Measurements from ENCODE around the gene SAP30. TPM values are rescaled to one million over a fixed set of nuclear protein-coding genes. Genes with fewer than 3 reads are reported as not detected.

The SAP30 gene, protein sequence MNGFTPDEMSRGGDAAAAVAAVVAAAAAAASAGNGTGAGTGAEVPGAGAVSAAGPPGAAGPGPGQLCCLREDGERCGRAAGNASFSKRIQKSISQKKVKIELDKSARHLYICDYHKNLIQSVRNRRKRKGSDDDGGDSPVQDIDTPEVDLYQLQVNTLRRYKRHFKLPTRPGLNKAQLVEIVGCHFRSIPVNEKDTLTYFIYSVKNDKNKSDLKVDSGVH
- total RNA-seq (2014; rRNA removed; shearing (Covaris generic)): 39.0 and 61.7 TPM in 2 replicates

DNA sequence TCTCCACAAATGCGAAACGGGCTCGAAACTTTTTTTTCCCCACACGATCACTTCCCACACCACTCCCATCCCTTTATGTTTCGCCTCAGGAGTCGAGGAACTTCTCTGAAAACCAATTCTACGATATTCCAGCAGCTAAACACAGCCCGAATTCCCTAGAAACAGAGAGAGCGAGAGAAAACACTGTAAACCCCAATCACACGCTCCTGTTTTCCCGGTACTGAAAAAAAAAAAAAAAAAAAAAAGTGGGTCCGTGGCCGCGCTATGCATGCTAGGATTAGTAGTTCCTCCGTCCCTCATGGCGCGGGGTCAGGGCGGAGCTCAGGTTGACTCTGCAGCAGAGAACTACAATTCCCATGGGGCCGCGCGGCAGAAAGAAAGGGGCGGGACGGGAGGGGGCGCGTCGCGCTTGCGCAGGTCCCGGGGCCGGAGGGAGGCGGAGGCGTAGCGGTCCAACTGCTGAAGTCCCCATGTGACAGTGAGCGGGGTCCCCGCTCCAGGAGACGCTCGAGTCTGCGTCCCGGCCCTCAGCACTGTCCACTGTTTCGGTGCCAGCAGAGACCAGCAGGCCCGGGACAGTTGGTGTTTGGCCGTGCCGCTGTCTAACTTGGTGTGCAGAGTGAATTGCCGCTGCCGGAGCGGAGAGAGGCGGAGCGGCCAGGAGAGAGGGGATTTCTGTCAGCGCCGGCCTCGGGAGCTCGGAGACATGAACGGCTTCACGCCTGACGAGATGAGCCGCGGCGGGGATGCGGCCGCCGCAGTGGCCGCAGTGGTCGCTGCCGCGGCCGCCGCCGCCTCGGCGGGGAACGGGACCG lies at the start of gene SAP30:
Gene SAP30, plus strand, starts transcription at position 478 of the 815 bp plus-strand sequence. Its CDS starts 229 bp downstream, at position 707.
- no peaks in the 10 kb centered on the region; the same call in 1 of the 2 replicates for H3K9me3 ChIP-seq (replicated peaks)

DNA sequence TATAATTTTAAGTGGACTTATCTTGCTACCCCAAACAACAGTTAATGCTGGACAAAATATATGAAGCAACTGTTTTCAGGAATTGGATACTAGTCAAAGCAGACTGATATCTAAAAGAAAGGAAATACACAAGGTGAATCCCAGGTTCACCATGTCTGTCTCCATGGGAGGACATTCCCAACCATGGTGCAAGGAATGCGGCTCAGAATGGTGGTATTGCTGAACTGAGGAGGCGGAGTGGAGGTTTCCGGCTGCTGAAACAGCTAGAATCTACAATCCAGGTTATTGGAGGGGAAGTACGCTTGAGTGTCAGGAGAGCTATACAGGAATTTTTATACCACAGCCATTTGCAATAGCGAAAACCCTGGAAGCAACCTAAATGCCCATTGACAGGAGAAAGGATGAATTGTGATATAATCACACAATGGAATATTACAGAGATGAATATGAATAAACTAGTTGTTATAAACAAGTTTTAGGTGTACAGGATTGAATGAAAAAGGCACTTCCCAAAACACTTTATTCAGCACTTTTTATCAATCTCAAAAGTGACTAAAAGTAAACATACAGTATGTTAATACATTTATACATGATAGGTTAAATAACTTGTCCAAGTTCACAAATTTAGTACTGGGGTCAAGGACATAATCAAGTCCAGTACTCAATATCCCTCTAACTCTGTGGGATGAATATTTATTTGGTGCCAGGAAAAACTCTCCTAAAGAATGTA lies 45.6 kb upstream of the SAP30 start:
- H3K4me3 ChIP-seq: no peak overlapping the region
- H3K4me1 ChIP-seq (replicated peaks): no peaks in the 10 kb centered on the region
- no peaks in the 10 kb centered on the region for H3K27me3 ChIP-seq (replicated peaks)
- no peak overlapping the region for H3K27ac ChIP-seq
- peaks cover 26% of the 10 kb centered on the region for H3K36me3 ChIP-seq
- H3K9me3 ChIP-seq (replicated peaks): no peaks in the 10 kb centered on the region
- DNase-seq (ENCODE audit: low read depth in 1 of 2, low spot score in 2 of 2): no peak

More for the DNA sequence above, at the start of gene SAP30:
- Histone ChIP-seq H3K27ac (peak within 1 kb of the TSS; percentile 82), H3K4me3 (peak within 1 kb of the TSS; percentile 86), H3K36me3 (peaks cover 10% of the 10 kb centered on the region), H3K27me3 (replicated peaks) (no peaks in the 10 kb centered on the region), H3K4me1 (replicated peaks) (peaks cover 13% of the 10 kb centered on the region)
- DNase-seq (ENCODE audit: low read depth in 1 of 2, low spot score in 2 of 2): peak; percentile 97 to 98

DNA sequence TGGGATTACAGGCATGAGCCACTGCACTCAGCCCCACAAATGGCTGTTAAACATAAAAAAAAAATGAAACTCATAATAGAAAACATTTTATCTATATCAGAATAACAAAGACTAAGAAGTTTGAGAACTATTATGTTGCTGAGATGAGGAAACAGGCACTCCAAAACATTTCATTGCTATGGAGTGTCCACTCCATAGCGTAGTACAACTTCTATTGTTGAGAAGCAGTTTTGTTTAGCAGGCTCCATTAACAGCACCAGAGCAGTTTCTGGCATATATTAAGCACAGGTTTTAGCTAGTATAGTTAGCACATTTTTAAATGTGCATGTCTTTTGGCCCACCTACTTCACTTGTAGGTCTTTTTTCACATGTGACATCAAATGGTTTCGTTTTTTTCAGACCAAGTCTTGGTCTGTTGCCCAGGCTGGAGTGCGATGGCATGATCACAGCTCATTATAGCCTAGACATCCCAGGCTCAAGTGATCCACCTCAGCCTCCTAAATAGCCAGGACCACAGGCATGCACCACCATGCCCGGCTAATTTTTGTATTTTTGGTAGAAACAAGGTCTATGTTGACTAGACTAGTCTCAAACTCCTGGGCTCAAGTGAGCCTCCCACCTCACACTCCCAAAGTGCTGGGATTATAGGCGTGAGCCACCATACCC lies 42.4 kb upstream of the SAP30 start:
- Histone ChIP-seq H3K4me1 (replicated peaks) (peaks cover 11% of the 10 kb centered on the region; the same call in 1 of the 2 replicates), H3K4me3 (no peak overlapping the region), H3K27me3 (replicated peaks) (no peaks in the 10 kb centered on the region), H3K27ac (no peak overlapping the region), H3K9me3 (replicated peaks) (no peaks in the 10 kb centered on the region), H3K36me3 (peaks cover 56% of the 10 kb centered on the region)
- no peak for DNase-seq (ENCODE audit: low read depth in 1 of 2, low spot score in 2 of 2)

DNA sequence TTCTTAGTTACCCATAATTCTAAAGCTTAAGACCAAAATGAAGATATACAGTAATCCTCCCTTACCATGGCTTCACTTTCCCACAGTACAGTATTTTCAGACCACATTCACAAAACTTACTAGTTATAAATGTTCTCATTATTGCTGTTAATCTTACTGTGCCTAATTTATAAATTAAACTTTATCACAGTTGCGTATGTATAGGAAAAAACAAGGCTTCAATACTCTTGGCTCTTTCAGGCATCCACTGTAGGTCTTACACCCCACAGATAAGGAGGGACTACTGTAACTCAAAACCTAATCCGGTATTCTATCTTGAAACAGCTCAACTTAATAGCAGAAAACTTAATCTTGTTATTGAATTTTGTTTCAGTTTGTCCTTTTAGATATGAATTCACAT lies 40.2 kb upstream of the SAP30 start:
- Histone ChIP-seq H3K27ac (no peak overlapping the region), H3K4me1 (replicated peaks) (peaks cover 12% of the 10 kb centered on the region), H3K27me3 (replicated peaks) (no peaks in the 10 kb centered on the region), H3K36me3 (peaks cover 63% of the 10 kb centered on the region), H3K4me3 (no peak overlapping the region), H3K9me3 (replicated peaks) (no peaks in the 10 kb centered on the region)
- no peak for DNase-seq (ENCODE audit: low read depth in 1 of 2, low spot score in 2 of 2)

DNA sequence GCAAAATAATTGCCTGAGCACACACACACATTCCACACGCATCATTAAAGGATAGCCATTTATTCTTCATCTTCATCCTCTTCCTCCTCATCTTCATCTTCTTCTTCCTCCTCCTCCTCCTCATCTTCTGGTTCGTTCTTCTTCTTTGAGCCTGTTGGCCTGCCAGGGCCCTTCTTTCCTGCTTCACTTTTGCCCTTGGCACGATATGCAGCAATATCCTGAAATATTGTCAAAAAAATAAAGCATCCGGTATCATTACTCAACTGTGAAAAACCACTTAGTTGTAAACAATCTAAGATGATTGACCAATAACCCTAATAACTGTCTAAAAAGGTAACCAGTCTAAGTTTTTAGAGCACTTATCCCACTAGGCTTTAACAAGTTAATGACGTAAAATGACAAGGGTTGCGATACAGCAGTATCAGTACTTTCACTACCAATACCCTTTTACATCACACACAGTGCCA lies 38.7 kb upstream of the SAP30 start:
- Histone ChIP-seq H3K27me3 (replicated peaks) (no peaks in the 10 kb centered on the region), H3K4me3 (peak overlapping the region; percentile 78)

DNA sequence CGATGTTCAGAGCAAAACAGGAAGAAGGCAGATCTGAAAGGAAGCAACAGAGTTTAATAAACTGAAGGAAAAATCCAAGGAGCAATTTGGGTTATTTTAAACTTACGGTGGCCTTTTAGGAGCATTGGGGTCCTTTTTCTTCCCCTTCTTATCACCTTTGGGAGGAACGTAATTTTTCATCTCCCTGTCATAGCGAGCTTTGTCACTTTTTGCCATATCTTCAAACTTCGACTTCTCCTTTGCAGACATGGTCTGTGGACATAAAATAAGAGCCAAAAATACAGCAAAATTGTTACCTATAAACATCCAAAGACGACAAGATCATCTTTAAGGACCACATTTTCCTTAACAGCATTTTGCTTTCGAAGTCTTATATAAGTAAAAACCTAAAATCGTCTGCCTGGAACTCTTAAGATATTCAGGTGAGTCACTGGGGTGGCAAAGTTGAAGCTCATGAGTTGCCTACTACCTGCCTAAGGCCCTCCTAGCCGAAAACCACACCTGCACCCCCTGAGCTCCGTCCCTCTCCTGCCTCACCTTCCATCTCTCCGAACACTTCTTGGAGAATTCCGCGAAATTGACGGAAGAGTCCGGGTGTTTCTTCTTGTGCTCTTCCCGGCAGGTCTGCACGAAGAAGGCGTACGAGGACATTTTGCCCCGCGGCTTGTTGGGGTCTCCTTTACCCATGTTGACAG lies 37.6 kb upstream of the SAP30 start:
- peak overlapping the region; percentile 98 for H3K27ac ChIP-seq
- peaks cover 30% of the 10 kb centered on the region for H3K4me1 ChIP-seq (replicated peaks)
- peak overlapping the region; percentile 78 for H3K4me3 ChIP-seq
- H3K9me3 ChIP-seq (replicated peaks): no peaks in the 10 kb centered on the region
- peak in 1 of 2 experiments; percentile 51 for DNase-seq (ENCODE audit: low read depth in 1 of 2, low spot score in 2 of 2)
- no peaks in the 10 kb centered on the region for H3K27me3 ChIP-seq (replicated peaks)
- peaks cover 57% of the 10 kb centered on the region for H3K36me3 ChIP-seq

More for the DNA sequence above, 38.7 kb upstream of the SAP30 start:
- Histone ChIP-seq H3K27ac (peak overlapping the region; percentile 6; the same call in 1 of the 2 replicates), H3K4me1 (replicated peaks) (peaks cover 24% of the 10 kb centered on the region), H3K9me3 (replicated peaks) (no peaks in the 10 kb centered on the region), H3K36me3 (peaks cover 60% of the 10 kb centered on the region)
- DNase-seq (ENCODE audit: low read depth in 1 of 2, low spot score in 2 of 2): peak in 1 of 2 experiments; percentile 37

DNA sequence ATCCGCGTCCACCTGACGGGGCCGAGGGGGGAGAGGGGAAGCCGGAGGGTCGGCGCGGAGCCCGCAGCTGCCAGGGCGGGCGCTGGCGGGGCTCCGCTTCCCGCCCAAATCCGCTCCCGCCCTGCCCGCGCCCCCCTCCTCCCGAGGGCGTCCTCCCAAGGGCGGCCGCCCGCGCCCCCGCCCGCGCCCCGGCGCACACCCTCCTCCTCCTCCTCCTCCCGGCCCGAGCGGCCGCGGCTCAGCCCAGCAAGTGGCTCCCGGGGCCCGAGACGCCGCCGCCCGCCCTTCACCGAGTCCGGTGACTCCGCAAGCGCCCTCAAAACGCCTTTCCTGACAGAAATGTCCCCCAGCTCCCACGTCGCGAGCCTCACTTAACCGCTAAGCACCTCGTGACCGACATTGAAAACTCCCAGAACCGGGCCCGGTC lies 37.1 kb upstream of the SAP30 start:
- H3K9me3 ChIP-seq (replicated peaks): no peaks in the 10 kb centered on the region
- no peaks in the 10 kb centered on the region for H3K27me3 ChIP-seq (replicated peaks)
- peak in 1 of 2 experiments; percentile 61 for DNase-seq (ENCODE audit: low read depth in 1 of 2, low spot score in 2 of 2)
- peaks cover 30% of the 10 kb centered on the region for H3K4me1 ChIP-seq (replicated peaks)
- peak overlapping the region; percentile 78 for H3K4me3 ChIP-seq
- H3K36me3 ChIP-seq: peaks cover 52% of the 10 kb centered on the region
- peak overlapping the region; percentile 98 for H3K27ac ChIP-seq

DNA sequence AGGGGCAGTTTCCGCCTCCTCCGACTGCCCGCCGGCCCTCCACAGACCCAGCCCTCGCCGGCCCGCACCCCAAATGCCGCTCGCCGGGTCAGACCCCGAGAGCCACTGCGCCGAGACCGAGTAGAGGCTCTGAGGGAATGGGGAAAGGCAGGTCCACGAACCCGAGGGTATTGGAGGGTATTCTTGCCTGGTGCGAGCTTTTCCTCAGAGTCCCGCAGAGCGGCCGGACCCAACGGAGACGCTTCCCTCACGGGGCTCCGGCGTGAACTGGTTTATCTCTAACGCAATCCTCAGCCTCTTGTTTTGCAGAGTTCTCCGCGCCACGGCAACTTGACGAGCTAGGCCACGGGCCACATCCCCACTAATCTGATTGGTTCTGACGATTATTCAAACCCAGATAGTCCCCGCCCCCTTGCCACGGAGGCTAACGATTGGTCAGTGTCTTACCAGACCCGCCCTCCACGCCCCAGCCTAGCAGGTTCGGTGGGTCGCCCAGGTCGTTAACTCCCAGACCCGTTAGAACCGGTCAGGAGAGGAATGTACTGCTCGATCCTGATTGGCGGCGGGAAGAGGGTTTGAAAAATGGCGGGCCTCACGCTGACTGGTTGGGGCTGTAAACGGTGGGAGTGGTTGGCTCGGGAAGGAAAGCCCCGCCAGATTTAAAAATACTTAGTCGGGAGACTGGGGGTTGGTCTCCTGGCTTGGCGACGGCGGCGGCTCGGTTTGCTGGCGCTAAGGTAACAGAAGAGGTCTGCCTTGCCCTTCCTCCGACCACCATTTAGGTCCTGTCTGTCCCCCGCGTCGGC lies 36.5 kb upstream of the SAP30 start, which contains the start of gene HMGB2:
Gene HMGB2, minus strand, starts transcription at position 274 of the 806 bp plus-strand sequence. CDS start 709 bp downstream, outside the sequence.
- Histone ChIP-seq H3K4me3 (peak within 1 kb of the TSS; percentile 78), H3K9me3 (replicated peaks) (no peaks in the 10 kb centered on the region), H3K36me3 (peaks cover 46% of the 10 kb centered on the region), H3K4me1 (replicated peaks) (peaks cover 30% of the 10 kb centered on the region), H3K27me3 (replicated peaks) (no peaks in the 10 kb centered on the region), H3K27ac (peak within 1 kb of the TSS; percentile 98)
- peak; percentile 99 to 100 for DNase-seq (ENCODE audit: low read depth in 1 of 2, low spot score in 2 of 2)

DNA sequence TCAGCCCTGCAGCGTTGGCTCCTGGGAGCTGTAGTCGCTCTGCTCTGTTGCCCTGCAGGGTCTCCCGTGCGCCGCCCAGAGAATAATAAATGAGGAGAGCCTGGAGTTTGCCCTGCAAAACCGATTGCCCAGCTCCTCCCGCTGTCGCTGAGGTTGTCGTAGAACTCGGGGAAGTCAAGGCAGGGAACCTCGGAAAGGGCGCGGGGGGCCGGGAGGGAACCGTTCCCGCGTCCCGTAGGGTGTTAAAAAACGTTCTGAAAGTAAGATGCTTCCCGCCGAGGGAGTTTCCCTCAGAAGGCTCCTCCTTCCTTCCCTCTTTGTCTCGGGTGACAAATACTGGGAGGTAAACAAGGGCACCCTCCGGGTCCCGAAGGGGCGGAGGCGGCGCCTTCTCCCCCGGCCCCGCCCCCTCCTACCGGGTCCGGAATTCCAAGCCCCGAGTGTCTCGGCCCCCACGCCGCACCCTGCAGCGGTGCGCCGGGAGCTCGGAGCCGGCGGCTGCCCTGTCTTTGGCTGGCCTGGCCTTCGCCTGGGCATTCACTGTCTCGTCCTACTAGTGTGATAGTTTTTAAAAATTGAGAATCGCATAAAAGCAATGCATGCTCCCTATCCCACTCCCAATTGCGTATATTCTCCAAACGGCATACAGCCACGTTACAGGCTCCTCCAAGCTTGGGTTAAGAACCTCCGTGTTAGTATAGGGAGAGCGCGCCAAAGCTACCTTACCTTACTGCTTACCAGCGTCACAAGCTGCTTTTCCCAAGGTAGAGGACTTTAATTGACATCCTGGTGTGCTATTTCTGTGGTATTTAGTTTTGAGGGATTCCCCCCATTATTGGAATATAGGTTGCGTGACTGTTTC lies 35.6 kb upstream of the SAP30 start:
- H3K36me3 ChIP-seq: peaks cover 37% of the 10 kb centered on the region
- H3K4me3 ChIP-seq: peak overlapping the region; percentile 78
- H3K27ac ChIP-seq: peak overlapping the region; percentile 98
- peaks cover 30% of the 10 kb centered on the region for H3K4me1 ChIP-seq (replicated peaks)
- peak; percentile 92 to 96 for DNase-seq (ENCODE audit: low read depth in 1 of 2, low spot score in 2 of 2)
- H3K27me3 ChIP-seq (replicated peaks): no peaks in the 10 kb centered on the region
- no peaks in the 10 kb centered on the region for H3K9me3 ChIP-seq (replicated peaks)

DNA sequence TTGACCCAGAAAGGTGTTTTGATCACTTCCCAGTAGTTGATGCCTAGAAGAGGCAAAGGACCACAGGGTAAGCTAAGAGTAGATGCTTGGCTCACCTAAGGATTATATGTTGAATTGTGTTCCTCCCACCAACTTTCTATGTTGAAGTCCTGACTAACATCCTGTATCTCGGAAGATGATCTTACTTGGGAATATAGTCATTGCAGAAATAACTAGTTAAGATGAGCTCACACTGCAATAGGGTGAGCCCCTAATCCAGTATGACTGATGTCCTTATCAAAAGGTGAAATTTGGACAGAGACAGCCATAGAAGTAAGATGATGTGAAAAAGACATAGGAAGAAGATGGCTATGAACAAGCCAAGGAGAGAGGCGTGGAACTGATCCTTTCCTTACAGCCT lies 33.3 kb upstream of the SAP30 start:
- Histone ChIP-seq H3K36me3 (peaks cover 16% of the 10 kb centered on the region), H3K4me1 (replicated peaks) (peaks cover 20% of the 10 kb centered on the region), H3K4me3 (no peak overlapping the region), H3K9me3 (replicated peaks) (no peaks in the 10 kb centered on the region), H3K27me3 (replicated peaks) (no peaks in the 10 kb centered on the region), H3K27ac (no peak overlapping the region)
- DNase-seq (ENCODE audit: low read depth in 1 of 2, low spot score in 2 of 2): no peak

DNA sequence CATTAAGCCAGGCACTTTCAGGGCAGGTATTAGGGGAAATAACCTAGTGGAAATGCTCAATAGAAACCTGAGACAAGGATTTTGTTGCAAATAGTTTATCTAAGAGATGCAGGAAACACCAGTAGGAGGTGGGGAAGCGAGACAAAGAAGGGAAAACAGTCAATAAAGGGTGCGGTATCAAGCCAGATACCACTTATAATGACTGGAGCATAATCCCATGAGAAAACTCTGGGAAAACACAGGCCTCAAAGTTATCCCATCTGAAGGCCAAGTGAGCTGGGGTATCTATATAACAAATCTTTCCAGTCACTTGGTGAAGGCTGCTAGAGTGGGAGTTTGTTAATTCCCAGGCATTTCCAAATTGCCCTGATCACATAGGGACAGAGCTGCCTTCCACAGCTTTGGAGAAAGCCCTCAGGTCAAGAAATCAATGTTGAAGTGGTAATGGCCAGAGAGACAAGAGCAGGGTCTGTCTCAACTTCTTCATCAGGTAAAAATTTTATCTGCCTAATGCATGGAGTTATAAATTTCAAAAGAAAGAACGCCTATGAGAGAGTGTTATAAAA lies 26.8 kb upstream of the SAP30 start:
- Histone ChIP-seq H3K36me3 (no peaks in the 10 kb centered on the region), H3K4me3 (no peak overlapping the region), H3K4me1 (replicated peaks) (peaks cover 18% of the 10 kb centered on the region), H3K27ac (no peak overlapping the region), H3K9me3 (replicated peaks) (no peaks in the 10 kb centered on the region), H3K27me3 (replicated peaks) (no peaks in the 10 kb centered on the region)
- no peak for DNase-seq (ENCODE audit: low read depth in 1 of 2, low spot score in 2 of 2)

All from SJSA1 (cell line).